Measurements from ENCODE around the gene GNG2. TPM values are rescaled to one million over a fixed set of nuclear protein-coding genes. Genes with fewer than 3 reads are reported as not detected.

GNG2 gene
- total and polyA plus RNA-seq, 2 of the 8 experiments (the other 6 are each of a cell fraction or from before 2014, with no cell fraction given) = 8.2 to 17.9 TPM

GRCh38 chr14:51950007-51950406 is 89.6 kb downstream of the GNG2 start (continued):
- TF ChIP-seq CHD7 (IDR thresholded peaks at IDR 0.05; ENCODE audit: insufficient replicate concordance, low read length) (no peak), SUZ12 (IDR thresholded peaks at IDR 0.05; ENCODE audit: low read length) (no peak)
